ENCODE data around the gene PA2G4. TPM values are rescaled to one million over a fixed set of nuclear protein-coding genes. Genes with fewer than 3 reads are reported as not detected.

The PA2G4 gene
- total and polyA plus RNA-seq, 2 of the 4 experiments (the other 2 are of a cell fraction): 158 to 198 TPM

- TF ChIP-seq ELK1 (IDR thresholded peaks at IDR 0.05; ENCODE audit: borderline replicate concordance, low read depth, low read length): 0 out of 2 replicates have a peak, but pooled peaks have one; percentile 26
Observed at GRCh38 chr12:56117778-56118687, 13.7 kb downstream of the PA2G4 start, which contains the start of gene ZC3H10 (continued).
